H1 (cell line): ENCODE results near the gene AFAP1L1. TPM values are rescaled to one million over a fixed set of nuclear protein-coding genes. Genes with fewer than 3 reads are reported as not detected.

Experiments
- CTCF ChIA-PET: fragments of 300-600 bp; sonication (Branson Sonifier 250); formaldehyde crosslinking; loops from one replicate; lab custom pipeline; 2021; ENCODE audit not compliant: partially characterized antibody; lab: Charles Lee
- POLR2A ChIA-PET: fragments of 300-600 bp; sonication (Branson Sonifier 250); formaldehyde crosslinking; loops from one replicate; lab custom pipeline; 2021; ENCODE audit warnings: inconsistent platforms; ENCODE audit not compliant: partially characterized antibody; lab: Charles Lee
- DNase-seq, 2 experiments: peaks; one replicate each; pipeline versions ENCODE4 v3.0.0 to v3.0.0-alpha.2; 2010 to 2022; ENCODE audit warnings: low spot score in 2 of 2, low read depth in 1 of 2, mixed read lengths in 1 of 2
- FAIRE-seq: peaks from 2 replicates; lab custom pipeline; 2011; peaks lifted over from hg19 to GRCh38; lab: Jason Lieb, UNC
- H2AFZ ChIP-seq: 2 replicates; pipeline ENCODE4 v1.8.1; 2012; ENCODE audit warnings: low read length, inconsistent platforms
- H2AK5ac ChIP-seq: 2 replicates; pipeline ENCODE4 v1.6.1; 2013; ENCODE audit warnings: low read depth, low read length
- H2BK120ac ChIP-seq: replicated peaks from 2 replicates; pipeline ENCODE3; 2013; ENCODE audit warnings: low read depth, low read length, inconsistent platforms
- H2BK12ac ChIP-seq: 2 replicates; pipeline ENCODE4 v1.6.1; 2013; ENCODE audit warnings: low read depth, low read length
- H2BK15ac ChIP-seq: 2 replicates; pipeline ENCODE4 v1.6.1; 2013; ENCODE audit warnings: low read length
- H2BK20ac ChIP-seq: 2 replicates; pipeline ENCODE4 v1.6.1; 2013; ENCODE audit warnings: low read length
- H2BK5ac ChIP-seq: 2 replicates; pipeline ENCODE4 v1.6.1; 2013; ENCODE audit warnings: low read depth, low read length
- H3K14ac ChIP-seq: 2 replicates; pipeline ENCODE4 v1.6.1; 2013; ENCODE audit warnings: inconsistent platforms; ENCODE audit not compliant: insufficient read length
- H3K18ac ChIP-seq: 2 replicates; pipeline ENCODE4 v1.6.1; 2013; ENCODE audit warnings: low read length; ENCODE audit errors: extremely low read depth
- H3K23ac ChIP-seq: 2 replicates; pipeline ENCODE4 v1.6.1; 2013; ENCODE audit warnings: inconsistent platforms; ENCODE audit not compliant: insufficient read length
- H3K23me2 ChIP-seq: 2 replicates; pipeline ENCODE4 v1.6.1; 2013; ENCODE audit warnings: low read depth, low read length
- H3K27ac ChIP-seq: 2 replicates; pipeline ENCODE4 v1.6.1; 2011; ENCODE audit warnings: low read depth, low read length, inconsistent platforms
- H3K27me3 ChIP-seq, 4 experiments: replicated peaks in 1 of 4; 1 replicate in 1 of 4; 2 replicates in 3 of 4; pipeline versions ENCODE4 v1.6.1 to v1.8.1; 2011 to 2013; ENCODE audit warnings: low read length in 3 of 4, mild to moderate bottlenecking in 3 of 4, inconsistent platforms in 2 of 4, mixed read lengths in 2 of 4, moderate library complexity in 1 of 4; ENCODE audit not compliant: control insufficient read depth in 3 of 4, insufficient read depth in 3 of 4; ENCODE audit errors: extremely low read depth in 1 of 4
- H3K36me3 ChIP-seq, 4 experiments: 2 replicates each; pipeline versions ENCODE4 v1.6.1 to v1.8.1; 2011 to 2013; ENCODE audit warnings: mild to moderate bottlenecking in 4 of 4, low read length in 3 of 4, moderate library complexity in 2 of 4, control low read depth in 1 of 4, inconsistent platforms in 1 of 4; ENCODE audit not compliant: insufficient read depth in 4 of 4, control insufficient read depth in 2 of 4
- H3K4ac ChIP-seq: replicated peaks from 2 replicates; pipeline ENCODE3; 2013; ENCODE audit warnings: low read length, low read depth, mixed read lengths, inconsistent platforms; ENCODE audit not compliant: insufficient read length
- H3K4me1 ChIP-seq, 4 experiments: replicated peaks in 1 of 4; 1 replicate in 1 of 4; 2 replicates in 3 of 4; pipeline versions ENCODE4 v1.6.1 to v1.8.1; 2011 to 2013; ENCODE audit warnings: low read length in 3 of 4, inconsistent platforms in 2 of 4, mixed read lengths in 1 of 4; ENCODE audit not compliant: insufficient read depth in 4 of 4, control insufficient read depth in 3 of 4
- H3K4me2 ChIP-seq, 2 experiments: 2 replicates each; pipeline versions ENCODE4 v1.6.1 to v1.8.1; 2011 to 2013; ENCODE audit warnings: low read depth in 2 of 2, low read length in 2 of 2, control low read depth in 1 of 2, inconsistent platforms in 1 of 2, mild to moderate bottlenecking in 1 of 2; ENCODE audit not compliant: insufficient read depth in 1 of 2
- H3K4me3 ChIP-seq, 4 experiments: fragments of 200-600, 300-600 bp in 1 of 4; sonication (generic), shearing (Covaris generic), sonication (Bioruptor Twin) in 1 of 4; 2 replicates each; pipeline versions ENCODE4 v1.5.1 to v1.8.1; 2011 to 2016; ENCODE audit warnings: low read length in 4 of 4, low read depth in 3 of 4, control low read depth in 2 of 4, inconsistent platforms in 2 of 4, mild to moderate bottlenecking in 2 of 4, mixed read lengths in 1 of 4, moderate library complexity in 1 of 4; ENCODE audit not compliant: insufficient read depth in 2 of 4; ENCODE audit errors: extremely low read depth in 1 of 4
- H3K56ac ChIP-seq: replicated peaks from 2 replicates; pipeline ENCODE3; 2013; ENCODE audit warnings: low read depth, mild to moderate bottlenecking, mixed read lengths, low read length, inconsistent platforms; ENCODE audit not compliant: insufficient read length
- H3K79me1 ChIP-seq: 2 replicates; pipeline ENCODE4 v1.6.1; 2013; ENCODE audit warnings: low read depth, low read length, control low read depth
- H3K79me2 ChIP-seq, 2 experiments: 2 replicates each; pipeline versions ENCODE4 v1.6.1 to v1.8.1; 2012 to 2013; ENCODE audit warnings: low read length in 2 of 2, mild to moderate bottlenecking in 2 of 2, inconsistent platforms in 1 of 2; ENCODE audit not compliant: insufficient read depth in 2 of 2, control insufficient read depth in 1 of 2
- H3K9ac ChIP-seq, 4 experiments: replicated peaks in 1 of 4; 1 replicate in 1 of 4; 2 replicates in 3 of 4; pipeline versions ENCODE4 v1.6.1 to v1.8.1; 2011 to 2013; ENCODE audit warnings: low read depth in 3 of 4, low read length in 3 of 4, control low read depth in 2 of 4, mild to moderate bottlenecking in 2 of 4, moderate library complexity in 2 of 4, inconsistent platforms in 1 of 4; ENCODE audit errors: extremely low read depth in 1 of 4
- H3K9me3 ChIP-seq, 2 experiments: 2 replicates each; pipeline versions ENCODE4 v1.6.1 to v1.8.1; 2012 to 2013; ENCODE audit warnings: mild to moderate bottlenecking in 2 of 2, moderate library complexity in 2 of 2, control low read depth in 1 of 2, inconsistent platforms in 1 of 2, low read depth in 1 of 2, low read length in 1 of 2, mixed read lengths in 1 of 2; ENCODE audit not compliant: insufficient read depth in 2 of 2
- H4K20me1 ChIP-seq, 2 experiments: replicated peaks in 1 of 2; 2 replicates each; pipeline versions ENCODE3 to v1.8.1; 2011 to 2013; ENCODE audit warnings: inconsistent platforms in 2 of 2, low read length in 2 of 2, mild to moderate bottlenecking in 1 of 2; ENCODE audit not compliant: insufficient read depth in 2 of 2, control insufficient read depth in 1 of 2
- H4K5ac ChIP-seq: 2 replicates; pipeline ENCODE4 v1.6.1; 2013; ENCODE audit warnings: low read length, low read depth, mixed read lengths, inconsistent platforms; ENCODE audit not compliant: insufficient read length
- H4K8ac ChIP-seq: 2 replicates; pipeline ENCODE4 v1.8.0; 2013; ENCODE audit warnings: mild to moderate bottlenecking, moderate library complexity, low read length, inconsistent platforms; ENCODE audit not compliant: insufficient read depth; ENCODE audit errors: extremely low read depth
- H4K91ac ChIP-seq: replicated peaks from 2 replicates; pipeline ENCODE3; 2013; ENCODE audit warnings: low read length, mixed read lengths, inconsistent platforms; ENCODE audit not compliant: insufficient read length
- KDM1A ChIP-seq: fragments of 200-600, 300-600 bp; sonication (generic); IDR thresholded peaks from 2 replicates; pipeline ENCODE4 v1.7.1; 2016; ENCODE audit warnings: mild to moderate bottlenecking, low read length, borderline replicate concordance
- POLR2A ChIP-seq, 2 experiments: IDR thresholded peaks; 1 replicate in 1 of 2; 2 replicates in 1 of 2; pipeline ENCODE4 v1.6.1; 2011; ENCODE audit warnings: low read depth in 2 of 2, low read length in 2 of 2, mild to moderate bottlenecking in 2 of 2; ENCODE audit errors: control extremely low read depth in 1 of 2
- WGBS, 2 experiments: shearing (Covaris generic) in 1 of 2; methylation state at CpG; one replicate each; pipeline versions ENCODE4 v1.1.6 to v1.1.7; 2013 to 2015; ENCODE audit warnings: low lambda C conversion rate in 2 of 2, mixed read lengths in 2 of 2, inconsistent platforms in 1 of 2, low coverage in 1 of 2, missing lambda C conversion rate in 1 of 2; ENCODE audit not compliant: insufficient replicate concordance in 2 of 2, insufficient coverage in 1 of 2, insufficient read length in 1 of 2; ENCODE audit errors: extremely low coverage in 1 of 2, missing lambda C conversion rate in 1 of 2; 5-methylcytosine and 5-hydroxymethylcytosine counted together
- polyA plus RNA-seq, 7 experiments: library from polyadenylated mRNA; depleted of rRNA in 3 of 7; stranded (reverse) in 5 of 7; unstranded in 2 of 7; fragments of >200 nt in 5 of 7; fragments of 200-250 nt in 2 of 7; gene quantifications; 1 replicate in 5 of 7; 2 replicates in 1 of 7; 4 replicates in 1 of 7; pipeline versions ENCODE4 v1.2.1 to v1.2.3, GENCODE V29; 2011 to 2013; ENCODE audit warnings: missing spikeins in 2 of 7, mixed read lengths in 2 of 7
- total RNA-seq: library from RNA; stranded (reverse); fragmentation: NEBNext Ultra II Directional; extraction: Animal tissue kit (Norgen Biotek cat#: 25700); gene quantifications from 2 replicates; pipeline ENCODE4 v1.2.1, GENCODE V29; 2021

AFAP1L1 gene
- total and polyA plus RNA-seq, 2 of the 8 experiments (the other 6 are each of a cell fraction or from before 2014, with no cell fraction given), result 0.79 to 4.7 TPM

- H3K9ac ChIP-seq, result no peak overlapping the region
- TF ChIP-seq POLR2A (IDR thresholded peaks at IDR 0.05; ENCODE audit: control extremely low read depth in 1 of 2, low read depth in 2 of 2, low read length in 2 of 2) (no peak), KDM1A (0 out of 2 replicates have a peak, but pooled peaks have one; percentile 61)
- no peak overlapping the region for H4K8ac ChIP-seq
- no peak overlapping the region for H3K18ac ChIP-seq
- no peak overlapping the region for H2BK12ac ChIP-seq
- peaks cover 0 to 3% (median 1%) of the 10 kb centered on the region in 4 experiments; a peak in 1 of 7 replicates for H3K4me1 ChIP-seq
- 0 out of 2 replicates have a peak overlapping the region, but pooled peaks have one; percentile 83 for H2AFZ ChIP-seq
- H2BK20ac ChIP-seq, result no peak overlapping the region
- no peak overlapping the region for H2BK5ac ChIP-seq
- no peaks in the 10 kb centered on the region for H3K27me3 ChIP-seq
- H4K20me1 ChIP-seq, result no peaks in the 10 kb centered on the region
- H3K27ac ChIP-seq, result no peak overlapping the region
- H3K79me1 ChIP-seq, result no peaks in the 10 kb centered on the region
- no peak overlapping the region for H2BK120ac ChIP-seq
- no peak overlapping the region for H4K91ac ChIP-seq
- H3K36me3 ChIP-seq, result no peaks in the 10 kb centered on the region
- no peak overlapping the region for H3K23ac ChIP-seq
- no peak overlapping the region for H3K4me2 ChIP-seq
- H3K79me2 ChIP-seq, result no peaks in the 10 kb centered on the region
- H3K56ac ChIP-seq, result no peak overlapping the region
- H2AK5ac ChIP-seq, result no peak overlapping the region
- no peak overlapping the region for H2BK15ac ChIP-seq
- POLR2A ChIA-PET, result interaction anchor here (1.2 kb wide), 1 partner anchor 35 kb away, joined by 3 read pairs; the partner anchor contains the start of gene GRPEL2
- FAIRE-seq (no peak), DNase-seq (no peak)
- CTCF ChIA-PET, result interaction anchor here (0.8 to 5.7 kb wide), 12 partner anchors 8 to 254 kb away, joined by 3 to 24 read pairs (median 5); no protein-coding TSS in a partner anchor
- H3K23me2 ChIP-seq, result no peaks in the 10 kb centered on the region
- no peaks in the 10 kb centered on the region for H3K9me3 ChIP-seq
- 91% methylated on average over 4 of the region's 4 CpGs; no CpG with 5 or more reads in 1 of the 2 experiments for WGBS, 2 experiments
- H3K4me3 ChIP-seq, result no peak overlapping the region
- no peak overlapping the region for H3K14ac ChIP-seq
- no peak overlapping the region for H4K5ac ChIP-seq
- H3K4ac ChIP-seq, result no peak overlapping the region
Measured at GRCh38 chr5:149310488-149310887, 38.8 kb downstream of the AFAP1L1 start.
